ENCODE results near the gene NRIP1.

DNA sequence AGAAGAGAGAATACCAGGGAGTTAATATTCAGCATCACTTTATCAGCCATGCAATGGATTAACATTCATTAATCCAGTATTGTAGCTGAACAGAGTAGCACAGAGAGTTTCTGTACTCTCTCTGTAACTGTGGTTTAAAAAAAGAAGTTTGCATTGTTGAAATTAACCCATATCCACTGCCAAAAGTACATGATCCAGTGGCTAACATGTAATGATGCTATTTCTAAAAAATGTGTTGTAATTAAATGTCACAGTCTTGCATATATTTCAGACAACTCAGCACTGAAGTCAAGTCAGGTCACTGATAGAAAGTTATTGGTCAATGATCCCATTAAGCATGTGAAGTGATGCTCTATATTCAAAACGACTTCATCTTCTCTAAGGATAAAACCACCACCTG is 141.3 kb downstream of the NRIP1 start:
- no peak for TF ChIP-seq POLR2A (IDR thresholded peaks at IDR 0.05)
- TF ChIP-seq, protein P1, sequence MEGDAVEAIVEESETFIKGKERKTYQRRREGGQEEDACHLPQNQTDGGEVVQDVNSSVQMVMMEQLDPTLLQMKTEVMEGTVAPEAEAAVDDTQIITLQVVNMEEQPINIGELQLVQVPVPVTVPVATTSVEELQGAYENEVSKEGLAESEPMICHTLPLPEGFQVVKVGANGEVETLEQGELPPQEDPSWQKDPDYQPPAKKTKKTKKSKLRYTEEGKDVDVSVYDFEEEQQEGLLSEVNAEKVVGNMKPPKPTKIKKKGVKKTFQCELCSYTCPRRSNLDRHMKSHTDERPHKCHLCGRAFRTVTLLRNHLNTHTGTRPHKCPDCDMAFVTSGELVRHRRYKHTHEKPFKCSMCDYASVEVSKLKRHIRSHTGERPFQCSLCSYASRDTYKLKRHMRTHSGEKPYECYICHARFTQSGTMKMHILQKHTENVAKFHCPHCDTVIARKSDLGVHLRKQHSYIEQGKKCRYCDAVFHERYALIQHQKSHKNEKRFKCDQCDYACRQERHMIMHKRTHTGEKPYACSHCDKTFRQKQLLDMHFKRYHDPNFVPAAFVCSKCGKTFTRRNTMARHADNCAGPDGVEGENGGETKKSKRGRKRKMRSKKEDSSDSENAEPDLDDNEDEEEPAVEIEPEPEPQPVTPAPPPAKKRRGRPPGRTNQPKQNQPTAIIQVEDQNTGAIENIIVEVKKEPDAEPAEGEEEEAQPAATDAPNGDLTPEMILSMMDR (IDR thresholded peaks at IDR 0.05 in 8 of 11, conservative IDR thresholded peaks at IDR 0.05 in 3 of 11) = no peak

Data from spleen (tissue), 7 donors.